ENCODE data around the gene EPN2. TPM values are rescaled to one million over a fixed set of nuclear protein-coding genes. Genes with fewer than 3 reads are reported as not detected.
"Not testable (repeated sequence)": the region's sequence is repeated elsewhere in the genome, so short reads cannot be mapped to it uniquely, and the experiment has no call there.

Gene EPN2
- total RNA-seq, 2 experiments from 2014 or later, result 9.0 to 12.0 TPM

DNA sequence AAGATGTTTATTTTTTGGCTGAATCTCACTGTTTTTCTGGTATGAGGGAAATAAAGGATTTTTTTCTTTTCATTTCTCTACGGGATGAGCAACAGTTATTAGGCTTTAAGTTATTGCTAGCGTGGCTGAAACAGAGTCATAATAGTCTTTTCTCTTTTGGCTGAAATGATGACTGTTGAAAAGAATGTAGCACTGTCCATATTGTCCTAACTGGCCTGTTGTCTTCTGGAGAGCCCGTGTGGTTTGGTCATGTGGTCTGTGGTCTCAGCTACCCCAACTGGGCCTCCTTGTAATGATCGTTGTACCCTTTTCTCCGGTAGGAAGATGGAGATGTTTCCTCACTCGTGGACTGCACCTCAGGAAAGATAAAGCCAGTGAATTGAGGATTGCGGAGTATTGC, 36.6 kb downstream of the EPN2 start:
- CTCF ChIA-PET, result interaction anchor here (1.5 kb wide), 1 partner anchor 89 kb away, joined by 3 read pairs; the partner anchor contains the start of gene B9D1
- no peak overlapping the region for H3K27ac Mint-ChIP-seq
- peaks cover 5% of the 10 kb centered on the region for H3K27me3 Mint-ChIP-seq
- DNase-seq, result no peak
- intact Hi-C loops (cut with micrococcal nuclease), result no loop called here
- H3K9me3 Mint-ChIP-seq, result no peaks in the 10 kb centered on the region
- H3K4me3 Mint-ChIP-seq, result no peak overlapping the region
- H3K36me3 Mint-ChIP-seq, result peaks cover 3% of the 10 kb centered on the region
- peaks cover 14% of the 10 kb centered on the region for H3K4me1 Mint-ChIP-seq (ENCODE audit: low read depth)
- POLR2A ChIA-PET, result no interaction called here

DNA sequence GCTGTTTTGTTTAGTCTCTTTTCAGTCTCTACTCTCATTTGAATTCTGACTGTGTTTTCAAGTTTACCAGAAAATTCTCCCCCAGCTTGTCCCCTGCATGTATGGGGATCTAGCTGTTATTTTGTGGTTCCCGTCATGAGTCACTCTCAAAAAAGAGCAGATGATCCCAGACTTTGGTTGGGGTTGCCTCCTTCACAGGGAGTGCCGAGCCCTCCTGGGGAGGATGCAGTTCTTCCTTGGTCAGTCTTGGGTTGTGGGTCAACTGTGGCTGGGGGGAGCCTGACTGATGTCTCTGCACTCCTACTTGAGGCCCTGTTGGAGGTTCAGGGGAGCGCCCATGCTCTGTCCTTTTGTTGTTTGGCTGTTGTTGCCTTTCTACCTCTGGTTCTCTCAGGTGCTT, 37.7 kb downstream of the EPN2 start:
- Mint-ChIP-seq H3K27ac (no peak overlapping the region), H3K27me3 (peaks cover 5% of the 10 kb centered on the region), H3K36me3 (peaks cover 3% of the 10 kb centered on the region), H3K4me1 (ENCODE audit: low read depth) (peaks cover 14% of the 10 kb centered on the region), H3K4me3 (no peak overlapping the region), H3K9me3 (no peaks in the 10 kb centered on the region)
- intact Hi-C loops (cut with micrococcal nuclease), result loop anchor here (1.0 kb wide), 2 partner anchors 9 to 12 kb away; no protein-coding TSS in a partner anchor
- POLR2A ChIA-PET, result no interaction called here
- DNase-seq, result no peak
- CTCF ChIA-PET, result interaction anchor here (1.5 to 1.9 kb wide), 2 partner anchors 10 to 88 kb away, joined by 3 to 4 read pairs; partner anchors contain the start of gene B9D1

DNA sequence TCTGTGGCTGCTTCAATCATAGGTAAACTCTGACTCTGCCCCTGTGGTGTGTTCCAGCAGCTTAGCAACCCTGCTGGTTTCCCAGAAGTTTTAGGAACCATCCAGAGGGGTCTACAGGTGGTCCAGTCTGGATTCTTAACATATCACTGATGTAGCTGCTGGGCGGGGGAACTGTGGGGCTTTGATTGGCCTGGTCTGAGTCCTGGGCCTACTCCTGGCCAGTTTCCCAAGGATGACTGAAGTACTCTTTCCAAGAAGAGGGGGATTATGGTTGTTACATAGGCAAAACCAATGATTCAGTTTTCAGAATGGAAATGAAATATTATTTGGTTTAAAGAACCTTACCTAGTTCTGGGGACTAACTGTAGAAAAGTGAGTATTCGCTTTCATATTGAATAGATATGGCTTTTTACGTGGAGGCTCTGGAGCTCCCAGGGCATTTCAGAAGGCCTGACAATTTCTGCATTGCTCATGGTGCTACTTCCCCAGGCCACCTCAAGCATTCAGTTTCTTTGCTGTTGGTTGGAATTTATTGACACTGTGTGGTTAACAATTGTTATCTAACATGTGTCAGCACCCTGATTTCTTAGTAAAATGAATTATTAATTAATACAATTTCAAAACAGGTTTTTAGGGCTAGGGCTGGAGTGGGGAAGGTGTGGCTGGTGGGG, 38.4 kb downstream of the EPN2 start:
- peaks cover 14% of the 10 kb centered on the region for H3K4me1 Mint-ChIP-seq (ENCODE audit: low read depth)
- CTCF ChIA-PET, result interaction anchor here (1.5 to 1.9 kb wide), 2 partner anchors 9 to 87 kb away, joined by 3 to 4 read pairs; partner anchors contain the start of gene B9D1
- no peak overlapping the region for H3K4me3 Mint-ChIP-seq
- H3K9me3 Mint-ChIP-seq, result no peaks in the 10 kb centered on the region
- peak; percentile 39 for DNase-seq
- H3K27me3 Mint-ChIP-seq, result peaks cover 5% of the 10 kb centered on the region
- peaks cover 3% of the 10 kb centered on the region for H3K36me3 Mint-ChIP-seq
- peak overlapping the region; percentile 60 for H3K27ac Mint-ChIP-seq
- POLR2A ChIA-PET, result interaction anchor here (0.7 kb wide), 2 partner anchors 12 to 30 kb away, joined by 4 to 5 read pairs; no protein-coding TSS in a partner anchor
- intact Hi-C loops (cut with micrococcal nuclease), result loop anchor here (1.0 kb wide), 2 partner anchors 9 to 12 kb away; no protein-coding TSS in a partner anchor

GRCh38 chr17:19278284-19278683, 41.1 kb downstream of the EPN2 start:
- POLR2A ChIA-PET; H3K36me3 Mint-ChIP-seq; H3K27ac Mint-ChIP-seq; H3K27me3 Mint-ChIP-seq; intact Hi-C loops (cut with micrococcal nuclease); DNase-seq; H3K4me3 Mint-ChIP-seq; H3K9me3 Mint-ChIP-seq: not testable (repeated sequence)
- H3K4me1 Mint-ChIP-seq (ENCODE audit: low read depth), result peaks cover 12% of the 10 kb centered on the region
- CTCF ChIA-PET, result interaction anchor here (0.9 kb wide), 1 partner anchor 14 kb away, joined by 3 read pairs; no protein-coding TSS in a partner anchor

- Mint-ChIP-seq H3K36me3 (peaks cover 5% of the 10 kb centered on the region), H3K9me3 (no peaks in the 10 kb centered on the region), H3K4me3 (no peak overlapping the region), H3K4me1 (ENCODE audit: low read depth) (peaks cover 14% of the 10 kb centered on the region), H3K27ac (no peak overlapping the region), H3K27me3 (no peaks in the 10 kb centered on the region)
- intact Hi-C loops (cut with micrococcal nuclease), result no loop called here
- no peak for DNase-seq
- POLR2A ChIA-PET, result no interaction called here
- CTCF ChIA-PET, result interaction anchor here (0.9 kb wide), 1 partner anchor 15 kb away, joined by 3 read pairs; no protein-coding TSS in a partner anchor
These were observed 41.6 kb downstream of the EPN2 start for GRCh38 chr17:19278729-19279128.

GRCh38 chr17:19281161-19281560, 44.0 kb downstream of the EPN2 start:
- H3K4me1 Mint-ChIP-seq (ENCODE audit: low read depth), result peaks cover 23% of the 10 kb centered on the region
- ChIA-PET CTCF (no interaction called here), POLR2A (no interaction called here)
- no peak for DNase-seq
- no peaks in the 10 kb centered on the region for H3K9me3 Mint-ChIP-seq
- peaks cover 5% of the 10 kb centered on the region for H3K36me3 Mint-ChIP-seq
- H3K4me3 Mint-ChIP-seq, result no peak overlapping the region
- intact Hi-C loops (cut with micrococcal nuclease), result no loop called here
- H3K27me3 Mint-ChIP-seq, result peaks cover 4% of the 10 kb centered on the region
- no peak overlapping the region for H3K27ac Mint-ChIP-seq

DNA sequence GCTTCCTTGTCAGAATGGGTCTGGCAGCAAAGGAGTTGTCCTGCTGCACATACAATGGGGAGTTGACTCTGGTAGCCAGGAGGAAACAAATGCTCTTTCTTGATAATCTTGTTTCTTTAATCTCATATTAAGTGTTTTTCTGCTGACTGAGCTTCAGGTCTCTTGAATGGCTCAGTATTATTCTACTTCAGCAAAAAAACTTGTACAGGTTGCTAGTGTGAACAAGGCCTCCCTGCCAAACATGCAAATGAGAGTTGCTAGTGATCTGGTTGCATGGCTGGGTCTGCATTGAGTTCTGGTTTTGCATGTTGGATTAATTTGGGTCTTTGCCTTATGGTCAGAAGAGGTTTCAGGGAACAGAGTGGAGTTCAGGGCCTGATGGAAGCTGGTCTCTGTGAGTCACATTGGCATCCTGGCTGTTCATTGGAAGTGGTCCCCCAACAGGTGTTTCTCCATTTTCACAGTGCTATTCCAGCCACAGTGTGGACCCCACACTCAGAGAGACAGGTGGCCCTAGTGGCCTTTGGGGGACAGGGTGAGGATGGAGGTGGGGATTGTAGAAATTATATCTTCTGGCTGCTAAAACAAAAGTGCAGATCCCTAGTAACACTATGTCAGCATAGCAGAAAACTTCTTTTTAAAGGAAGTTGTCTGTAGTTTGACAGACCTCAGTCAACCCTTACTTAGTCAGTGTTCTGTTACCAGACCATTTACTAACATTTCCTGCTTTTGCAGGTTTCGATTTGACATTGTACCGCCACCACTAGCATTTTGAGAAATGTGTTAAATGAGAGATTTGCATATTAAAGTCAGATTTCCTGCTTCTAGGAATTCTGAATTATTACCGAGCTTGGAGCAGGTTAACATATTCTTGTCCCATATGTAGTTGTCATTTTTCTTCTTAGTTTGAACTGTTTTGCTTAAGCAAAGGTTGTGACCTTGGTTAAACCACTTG, 47.1 kb downstream of the EPN2 start:
- no peak overlapping the region for H3K4me3 Mint-ChIP-seq
- H3K9me3 Mint-ChIP-seq, result no peaks in the 10 kb centered on the region
- ChIA-PET CTCF (interaction anchor here (0.7 to 1.3 kb wide), 3 partner anchors 9 to 54 kb away, joined by 4 to 7 read pairs (median 4); no protein-coding TSS in a partner anchor), POLR2A (interaction anchor here (1.0 to 1.1 kb wide), 2 partner anchors 21 to 22 kb away, joined by 3 to 5 read pairs; no protein-coding TSS in a partner anchor)
- H3K36me3 Mint-ChIP-seq, result peaks cover 5% of the 10 kb centered on the region
- peak overlapping the region; percentile 74 for H3K27ac Mint-ChIP-seq
- H3K4me1 Mint-ChIP-seq (ENCODE audit: low read depth), result peaks cover 23% of the 10 kb centered on the region
- intact Hi-C loops (cut with micrococcal nuclease), result loop anchor here (1.0 kb wide), 3 partner anchors 9 to 22 kb away; no protein-coding TSS in a partner anchor
- H3K27me3 Mint-ChIP-seq, result peaks cover 5% of the 10 kb centered on the region
- no peak for DNase-seq

- ChIA-PET CTCF (interaction anchor here (0.7 to 1.3 kb wide), 3 partner anchors 10 to 53 kb away, joined by 4 to 7 read pairs (median 4); no protein-coding TSS in a partner anchor), POLR2A (interaction anchor here (0.7 to 1.1 kb wide), 2 partner anchors 21 to 92 kb away, joined by 3 to 5 read pairs; no protein-coding TSS in a partner anchor)
- Mint-ChIP-seq H3K9me3 (no peaks in the 10 kb centered on the region), H3K36me3 (peaks cover 5% of the 10 kb centered on the region), H3K4me3 (no peak overlapping the region), H3K27me3 (peaks cover 7% of the 10 kb centered on the region), H3K4me1 (ENCODE audit: low read depth) (peaks cover 23% of the 10 kb centered on the region), H3K27ac (peak overlapping the region; percentile 74)
- DNase-seq, result no peak
- intact Hi-C loops (cut with micrococcal nuclease), result no loop called here
These were observed 48.2 kb downstream of the EPN2 start for GRCh38 chr17:19285213-19285900.

- no peak overlapping the region for H3K27ac Mint-ChIP-seq
- DNase-seq, result no peak
- H3K4me1 Mint-ChIP-seq (ENCODE audit: low read depth), result peaks cover 23% of the 10 kb centered on the region
- H3K9me3 Mint-ChIP-seq, result no peaks in the 10 kb centered on the region
- intact Hi-C loops (cut with micrococcal nuclease), result no loop called here
- ChIA-PET POLR2A (no interaction called here), CTCF (no interaction called here)
- peaks cover 8% of the 10 kb centered on the region for H3K27me3 Mint-ChIP-seq
- H3K4me3 Mint-ChIP-seq, result no peak overlapping the region
- H3K36me3 Mint-ChIP-seq, result peaks cover 5% of the 10 kb centered on the region
These were observed 49.7 kb downstream of the EPN2 start for GRCh38 chr17:19286751-19287341.

DNA sequence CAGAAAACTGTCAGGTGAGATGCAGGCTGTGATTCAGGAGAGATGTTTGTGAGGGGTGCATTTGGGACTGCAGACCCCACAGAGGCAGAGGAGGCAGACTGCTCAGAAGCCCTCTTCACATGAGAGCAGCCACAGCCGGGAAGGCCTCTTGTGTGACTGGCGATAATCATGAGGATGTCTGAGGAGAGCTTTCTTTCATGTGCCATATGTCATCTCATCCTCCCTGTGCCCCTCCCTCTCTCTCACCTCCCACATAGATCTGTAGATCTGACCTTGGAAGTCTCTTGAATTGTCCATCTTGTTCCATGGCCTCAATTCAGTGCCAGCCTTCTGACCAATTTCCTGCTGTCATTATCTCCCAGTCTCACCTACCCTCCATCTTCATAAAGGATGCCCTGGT, 50.5 kb downstream of the EPN2 start:
- ChIA-PET CTCF (no interaction called here), POLR2A (no interaction called here)
- intact Hi-C loops (cut with micrococcal nuclease), result no loop called here
- Mint-ChIP-seq H3K36me3 (peaks cover 5% of the 10 kb centered on the region), H3K4me1 (ENCODE audit: low read depth) (peaks cover 23% of the 10 kb centered on the region), H3K27ac (no peak overlapping the region), H3K27me3 (peaks cover 8% of the 10 kb centered on the region), H3K9me3 (no peaks in the 10 kb centered on the region), H3K4me3 (no peak overlapping the region)
- no peak for DNase-seq

- ChIA-PET CTCF (no interaction called here), POLR2A (no interaction called here)
- no peak overlapping the region for H3K4me3 Mint-ChIP-seq
- DNase-seq, result no peak
- peaks cover 8% of the 10 kb centered on the region for H3K27me3 Mint-ChIP-seq
- no peaks in the 10 kb centered on the region for H3K36me3 Mint-ChIP-seq
- no peaks in the 10 kb centered on the region for H3K9me3 Mint-ChIP-seq
- H3K4me1 Mint-ChIP-seq (ENCODE audit: low read depth), result peaks cover 20% of the 10 kb centered on the region
- intact Hi-C loops (cut with micrococcal nuclease), result no loop called here
- H3K27ac Mint-ChIP-seq, result no peak overlapping the region
These were observed 51.3 kb downstream of the EPN2 start for GRCh38 chr17:19288453-19288852.

All from activated CD4-positive, alpha-beta memory T cell treated with anti-CD3 and anti-CD28 coated beads for 36 hours (primary cell).